Vagina (tissue), 2 donors: Measurements from ENCODE around the gene TEX26.

Experiments used
- CTCF ChIP-seq, 3 experiments: fragments of 450-650 bp in 2 of 3; fragments of 200-600 bp in 1 of 3; sonication (generic) in 1 of 3; IDR thresholded peaks; one replicate each; pipeline ENCODE4 v1.5.1; 2017 to 2019; ENCODE audit warnings: antibody characterized with exemption in 3 of 3, mild to moderate bottlenecking in 2 of 3, moderate library complexity in 2 of 3
- POLR2A ChIP-seq, 2 donors: fragments of 450-650 bp; IDR thresholded peaks; one replicate each; pipeline ENCODE4 v1.6.1; 2017; ENCODE audit warnings: antibody characterized with exemption in 2 of 2, mild to moderate bottlenecking in 2 of 2, moderate library complexity in 2 of 2
- POLR2AphosphoS5 ChIP-seq, 2 donors: sonication (generic); formaldehyde crosslinking; IDR thresholded peaks; one replicate each; pipeline ENCODE4 v1.9.0; 2017; ENCODE audit warnings: antibody characterized with exemption in 2 of 2, mild to moderate bottlenecking in 2 of 2, low read depth in 1 of 2; ENCODE audit not compliant: insufficient read depth in 1 of 2

- TF ChIP-seq POLR2A (IDR thresholded peaks at IDR 0.05): no peak
- no peak for TF ChIP-seq CTCF (IDR thresholded peaks at IDR 0.05)
- TF ChIP-seq POLR2AphosphoS5 (IDR thresholded peaks at IDR 0.05; ENCODE audit: insufficient read depth in 1 of 2, low read depth in 1 of 2): no peak
These were observed 28.4 kb upstream of the TEX26 start for GRCh38 chr13:30904043-30904442.
